Esophagus muscularis mucosa (tissue), 3 donors: Measurements from ENCODE around the gene THBS2.

Experiments used
- CTCF ChIP-seq, 3 experiments: fragments of 200-600 bp in 2 of 3; fragments of 450-650 bp in 1 of 3; sonication (generic) in 2 of 3; IDR thresholded peaks; one replicate each; pipeline ENCODE4 v1.5.1; 2017 to 2019; ENCODE audit warnings: antibody characterized with exemption in 3 of 3, mild to moderate bottlenecking in 2 of 3, moderate library complexity in 1 of 3
- POLR2A ChIP-seq: fragments of 450-650 bp; IDR thresholded peaks from one replicate; pipeline ENCODE4 v1.6.1; 2017; ENCODE audit warnings: antibody characterized with exemption, moderate library complexity, mild to moderate bottlenecking, low read depth
- POLR2AphosphoS5 ChIP-seq, 2 donors: sonication (generic); formaldehyde crosslinking; IDR thresholded peaks; one replicate each; pipeline ENCODE4 v1.6.1; 2017; ENCODE audit warnings: antibody characterized with exemption in 2 of 2

DNA sequence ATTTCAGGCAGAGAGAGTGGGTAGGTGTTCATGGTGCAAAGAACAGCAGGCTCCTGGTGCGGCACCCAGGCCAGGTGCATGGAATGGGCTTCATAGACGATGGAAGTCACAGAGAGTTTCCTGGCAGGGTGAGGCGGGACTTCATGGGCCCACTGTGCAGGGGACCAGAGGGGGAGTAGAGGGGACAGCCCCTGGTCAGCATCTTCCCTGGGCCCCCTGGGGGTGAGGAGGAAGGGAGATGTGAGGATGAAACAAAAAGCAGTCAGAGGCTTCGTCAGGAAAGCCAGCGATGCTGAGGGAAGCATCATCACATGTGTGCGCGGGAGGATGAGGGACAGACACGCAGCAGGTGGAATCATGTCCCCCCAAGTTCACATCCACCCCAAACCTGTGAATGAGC is 2.4 kb upstream of the THBS2 start:
- TF ChIP-seq CTCF (IDR thresholded peaks at IDR 0.05), result no peak
- TF ChIP-seq POLR2A, result no peak
- no peak for TF ChIP-seq POLR2AphosphoS5 (IDR thresholded peaks at IDR 0.05)
